AG04450 (cell line): Measurements from ENCODE around the gene PDLIM1. TPM values are rescaled to one million over a fixed set of nuclear protein-coding genes. Genes with fewer than 3 reads are reported as not detected.

Experiments
- CTCF ChIA-PET: fragments of 300-600, 350-600 bp; formaldehyde crosslinking; extraction: SDS; loops from one replicate; lab custom pipeline; 2022; ENCODE audit warnings: antibody characterized with exemption, inconsistent platforms; lab: Charles Lee
- POLR2A ChIA-PET: fragments of 350-600 bp; formaldehyde crosslinking; extraction: SDS; loops from one replicate; lab custom pipeline; 2021; ENCODE audit warnings: antibody characterized with exemption, inconsistent platforms; lab: Yijun Ruan, JAX
- DNase-seq: peaks from one replicate; pipeline ENCODE4 v3.0.0-alpha.2; 2011; ENCODE audit warnings: low read depth, low spot score
- H3K27ac ChIP-seq: one replicate; pipeline ENCODE4 v1.5.1; 2012; ENCODE audit warnings: low read depth, low read length, control low read depth
- H3K27me3 ChIP-seq: one replicate; pipeline ENCODE4 v1.6.0; 2012; ENCODE audit warnings: low read length; ENCODE audit not compliant: control insufficient read depth, insufficient read depth
- H3K4me3 ChIP-seq: 2 replicates; pipeline ENCODE4 v1.5.1; 2011; ENCODE audit warnings: mild to moderate bottlenecking, low read depth, low read length, control low read depth
- H3K9me3 ChIP-seq: 2 replicates; pipeline ENCODE4 v1.5.1; 2012; ENCODE audit warnings: low read length; ENCODE audit not compliant: control insufficient read depth, insufficient read depth
- CTCF ChIP-seq: IDR thresholded peaks from 2 replicates; pipeline ENCODE4 v1.5.1; 2011; ENCODE audit warnings: low read depth, low read length, control low read depth, inconsistent platforms
- polyA plus RNA-seq: library from polyadenylated mRNA; depleted of rRNA; stranded (reverse); fragments of >200 nt; gene quantifications from 2 replicates; pipeline ENCODE4 v1.2.3, GENCODE V29; 2011; rRNA removed

The PDLIM1 gene
- polyA plus RNA-seq, 1 experiment = 255 TPM

GRCh38 chr10:95196046-95196445 is 94.8 kb downstream of the PDLIM1 start:
- no peaks in the 10 kb centered on the region for H3K9me3 ChIP-seq
- peaks cover 2% of the 10 kb centered on the region for H3K27me3 ChIP-seq
- ChIA-PET CTCF (no interaction called here), POLR2A (no interaction called here)
- H3K27ac ChIP-seq = no peak overlapping the region
- no peak for DNase-seq
- no peak for TF ChIP-seq CTCF
- no peak overlapping the region for H3K4me3 ChIP-seq

GRCh38 chr10:95193944-95194343 is 96.9 kb downstream of the PDLIM1 start, which contains the start of gene ACSM6:
Gene ACSM6, plus strand, starts transcription at chr10:95194238. Its CDS starts 248 bp downstream, at chr10:95194486.
- no peak for TF ChIP-seq CTCF
- H3K4me3 ChIP-seq = no peak within 1 kb of the TSS
- H3K27ac ChIP-seq = no peak within 1 kb of the TSS
- peaks cover 2% of the 10 kb centered on the region for H3K27me3 ChIP-seq
- CTCF ChIA-PET = interaction anchor here (1.7 to 2.0 kb wide), 2 partner anchors 10 to 169 kb away, joined by 5 to 6 read pairs; no protein-coding TSS in a partner anchor
- DNase-seq = no peak
- no peaks in the 10 kb centered on the region for H3K9me3 ChIP-seq
- POLR2A ChIA-PET = no interaction called here

GRCh38 chr10:95188593-95188992 is 102.2 kb downstream of the PDLIM1 start:
- DNase-seq = no peak
- TF ChIP-seq CTCF = no peak
- Histone ChIP-seq H3K27me3 (peaks cover 9% of the 10 kb centered on the region), H3K9me3 (no peaks in the 10 kb centered on the region), H3K4me3 (no peak overlapping the region), H3K27ac (no peak overlapping the region)
- POLR2A ChIA-PET = no interaction called here
- CTCF ChIA-PET = interaction anchor here (2.7 to 11.5 kb wide), 3 partner anchors 55 to 186 kb away, joined by 7 to 130 read pairs (median 16); no protein-coding TSS in a partner anchor

- Histone ChIP-seq H3K27ac (no peak overlapping the region), H3K27me3 (peaks cover 9% of the 10 kb centered on the region), H3K4me3 (no peak overlapping the region), H3K9me3 (no peaks in the 10 kb centered on the region)
- CTCF ChIA-PET = interaction anchor here (0.7 to 11.5 kb wide), 5 partner anchors 14 to 175 kb away, joined by 3 to 130 read pairs (median 3); no protein-coding TSS in a partner anchor
- POLR2A ChIA-PET = no interaction called here
- DNase-seq = no peak
- TF ChIP-seq CTCF = no peak
Measured at GRCh38 chr10:95187617-95188016, 103.2 kb downstream of the PDLIM1 start.

Other genes starting within 250 kb of the PDLIM1 start
- 0.06 and 0.09 TPM in 2 replicates for gene CYP2C8, start 221.5 kb downstream of the PDLIM1 start, polyA plus RNA-seq
- gene ACSM6, start 96.8 kb downstream of the PDLIM1 start, polyA plus RNA-seq = not detected in 2 replicates